Measurements from ENCODE around the gene BCAS1. TPM values are rescaled to one million over a fixed set of nuclear protein-coding genes. Genes with fewer than 3 reads are reported as not detected.

BCAS1 gene
- total RNA-seq, 1 donor from 2014 or later: 0.04 TPM

DNA sequence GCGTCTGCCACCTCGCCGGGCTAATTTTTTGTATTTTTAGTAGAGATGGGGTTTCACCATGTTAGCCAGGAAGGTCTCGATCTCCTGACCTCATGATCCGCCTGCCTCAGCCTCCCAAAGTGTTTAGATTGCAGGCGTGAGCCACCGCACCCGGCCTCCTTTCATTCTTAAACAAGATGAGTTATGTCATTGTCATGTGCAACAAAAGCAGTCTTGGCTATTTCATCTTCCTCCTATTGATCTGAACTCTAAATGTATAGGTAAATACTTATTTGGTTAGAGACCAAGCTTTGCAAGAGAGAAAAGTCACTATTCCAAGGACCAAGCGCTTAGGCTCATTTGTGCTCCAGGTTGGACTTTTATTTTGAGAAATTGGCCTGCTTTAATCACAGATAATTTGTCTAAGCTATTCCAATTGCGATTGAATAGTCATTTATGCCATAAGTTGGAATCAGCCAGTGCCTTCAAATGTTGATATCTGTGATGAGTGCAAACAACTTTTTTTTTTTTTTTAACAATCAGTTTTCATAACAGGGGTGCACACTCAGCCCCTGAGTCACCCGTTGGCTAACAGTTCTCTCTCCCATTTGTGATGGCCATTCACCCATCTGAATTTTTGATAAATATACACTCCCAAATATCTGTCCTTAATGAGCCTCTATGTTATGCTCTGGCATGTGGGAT, 167.3 kb downstream of the BCAS1 start:
- no peaks in the 10 kb centered on the region for H3K36me3 ChIP-seq (ENCODE audit: control insufficient read depth, insufficient read depth, low read length)
- no peak for TF ChIP-seq CTCF (IDR thresholded peaks at IDR 0.05; ENCODE audit: insufficient read depth, low read length, poor library complexity, severe bottlenecking)
- no peak overlapping the region for H3K4me3 ChIP-seq (ENCODE audit: low read depth, low read length)
- DNase-seq (ENCODE audit: low read depth): no peak
- H3K27me3 ChIP-seq (ENCODE audit: control insufficient read depth, insufficient read depth, low read length): no peaks in the 10 kb centered on the region

- no peak overlapping the region for H3K4me3 ChIP-seq (ENCODE audit: low read depth, low read length)
- DNase-seq (ENCODE audit: low read depth): no peak
- H3K27me3 ChIP-seq (ENCODE audit: control insufficient read depth, insufficient read depth, low read length): no peaks in the 10 kb centered on the region
- H3K36me3 ChIP-seq (ENCODE audit: control insufficient read depth, insufficient read depth, low read length): no peaks in the 10 kb centered on the region
- TF ChIP-seq CTCF (IDR thresholded peaks at IDR 0.05; ENCODE audit: insufficient read depth, low read length, poor library complexity, severe bottlenecking): no peak
These were observed 168.8 kb downstream of the BCAS1 start for GRCh38 chr20:53901497-53902096.

DNA sequence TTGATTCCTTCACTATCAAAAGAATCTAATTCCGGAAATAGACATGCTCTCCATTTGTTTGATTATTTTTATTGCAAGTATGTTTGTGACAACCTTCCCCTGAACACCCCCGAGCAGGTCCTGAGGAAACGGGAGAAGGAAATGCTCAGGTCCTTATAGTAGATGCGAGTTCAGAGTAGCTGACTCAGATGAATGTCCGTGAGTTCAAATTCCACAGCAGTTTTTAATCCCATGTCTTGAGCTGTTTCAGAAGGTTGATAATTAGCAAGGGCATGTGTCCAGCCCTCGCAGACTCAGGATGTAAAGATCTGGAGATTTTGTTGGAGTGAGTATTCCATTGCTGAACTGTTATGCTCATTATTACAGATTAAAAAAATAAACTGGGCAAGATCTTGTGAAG, 169.3 kb downstream of the BCAS1 start:
- TF ChIP-seq CTCF (IDR thresholded peaks at IDR 0.05; ENCODE audit: insufficient read depth, low read length, poor library complexity, severe bottlenecking): no peak
- no peak overlapping the region for H3K4me3 ChIP-seq (ENCODE audit: low read depth, low read length)
- no peaks in the 10 kb centered on the region for H3K27me3 ChIP-seq (ENCODE audit: control insufficient read depth, insufficient read depth, low read length)
- peak; percentile 77 for DNase-seq (ENCODE audit: low read depth)
- H3K36me3 ChIP-seq (ENCODE audit: control insufficient read depth, insufficient read depth, low read length): no peaks in the 10 kb centered on the region

- peak; percentile 67 for DNase-seq (ENCODE audit: low read depth)
- Histone ChIP-seq H3K36me3 (ENCODE audit: control insufficient read depth, insufficient read depth, low read length) (no peaks in the 10 kb centered on the region), H3K27me3 (ENCODE audit: control insufficient read depth, insufficient read depth, low read length) (no peaks in the 10 kb centered on the region), H3K4me3 (ENCODE audit: low read depth, low read length) (no peak overlapping the region)
- no peak for TF ChIP-seq CTCF (IDR thresholded peaks at IDR 0.05; ENCODE audit: insufficient read depth, low read length, poor library complexity, severe bottlenecking)
These were observed 169.9 kb downstream of the BCAS1 start for GRCh38 chr20:53900380-53900999.

DNA sequence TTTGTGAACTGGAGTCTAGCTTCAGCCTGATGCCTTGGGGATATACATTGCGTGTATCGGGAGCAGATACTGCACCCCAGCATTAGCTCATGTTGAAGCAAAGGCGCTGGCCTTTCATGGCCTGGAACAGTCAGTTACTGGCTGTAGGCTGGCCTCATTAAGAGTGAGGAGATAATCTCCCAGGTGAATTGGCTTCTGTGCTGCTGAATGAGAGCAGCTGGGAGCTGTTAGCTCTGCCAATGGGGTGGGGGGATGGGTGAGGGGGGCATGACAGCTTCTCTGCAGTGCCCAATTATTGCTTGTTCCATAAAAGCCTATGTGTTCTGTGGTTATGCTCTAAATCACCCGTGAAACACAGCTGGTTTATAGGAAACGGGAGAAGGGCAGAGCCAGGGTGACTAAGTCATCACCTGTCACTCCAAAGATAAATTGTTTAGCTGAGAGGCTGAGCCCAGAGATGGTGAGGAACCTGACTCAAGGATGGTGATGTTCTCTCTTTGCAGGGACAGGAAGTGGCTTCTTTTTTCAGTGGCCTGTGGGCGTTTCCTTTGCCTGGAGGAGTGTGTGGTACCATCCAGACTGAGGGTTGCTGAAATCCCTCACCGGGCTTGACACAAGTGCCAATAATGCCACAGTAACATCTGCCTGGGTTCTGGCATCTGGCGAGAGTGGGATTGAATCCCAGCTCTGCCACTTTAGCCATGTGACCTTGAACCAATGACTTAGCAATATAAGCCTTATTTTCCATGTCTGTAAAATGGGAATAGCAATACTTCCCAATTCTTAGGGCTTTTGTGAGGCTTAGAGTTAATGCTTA, 170.8 kb downstream of the BCAS1 start:
- Histone ChIP-seq H3K36me3 (ENCODE audit: control insufficient read depth, insufficient read depth, low read length) (no peaks in the 10 kb centered on the region), H3K27me3 (ENCODE audit: control insufficient read depth, insufficient read depth, low read length) (no peaks in the 10 kb centered on the region), H3K4me3 (ENCODE audit: low read depth, low read length) (no peak overlapping the region)
- peak; percentile 96 for DNase-seq (ENCODE audit: low read depth)
- no peak for TF ChIP-seq CTCF (IDR thresholded peaks at IDR 0.05; ENCODE audit: insufficient read depth, low read length, poor library complexity, severe bottlenecking)

Data from kidney epithelial cell (primary cell).